PC-3 (cell line): ENCODE measurements around the gene PANK1. TPM values are rescaled to one million over a fixed set of nuclear protein-coding genes. Genes with fewer than 3 reads are reported as not detected.
A peak's percentile ranks its signal among the peaks of the same experiment; 100 is the strongest.

ENCODE experiments used
- ATAC-seq: fragments of 200-7000 bp; cut with Tn5 transposase; 2 replicates; pipeline ENCODE4 v1.9.1; 2020; ENCODE audit warnings: mild to moderate bottlenecking, moderate library complexity
- BruUV-seq: library from RNA; stranded (reverse); fragments of 400-500 nt; replicated peaks from 2 replicates; lab custom pipeline; 2021; lab: Mats Ljungman, UMichigan
- CTCF ChIA-PET: fragments of 300-600 bp; sonication (Branson Sonifier 250); formaldehyde crosslinking; loops from one replicate; lab custom pipeline; 2022; ENCODE audit warnings: antibody characterized with exemption; lab: Charles Lee
- POLR2A ChIA-PET: fragments of 300-600 bp; sonication (Branson Sonifier 250); formaldehyde crosslinking; loops from one replicate; lab custom pipeline; 2022; ENCODE audit warnings: antibody characterized with exemption; ENCODE audit not compliant: unreplicated experiment; lab: Charles Lee
- DNase-seq: peaks from one replicate; pipeline ENCODE4 v3.0.0-alpha.2; 2015
- H2AFZ ChIP-seq: fragments of 300-600 bp; sonication (generic); 2 replicates; pipeline ENCODE4 v1.6.0; 2016; ENCODE audit warnings: antibody characterized with exemption, low read length
- H3F3A ChIP-seq: fragments of 300-600 bp; sonication (generic); one replicate; pipeline ENCODE4 v1.6.0; 2017; ENCODE audit warnings: antibody characterized with exemption, low read length, control low read depth, mild to moderate bottlenecking; ENCODE audit not compliant: unreplicated experiment
- H3K27ac ChIP-seq: fragments of 300-600 bp; sonication (generic); 2 replicates; pipeline ENCODE4 v1.5.1; 2016; ENCODE audit warnings: mild to moderate bottlenecking, low read length
- H3K27me3 ChIP-seq: fragments of 300-600 bp; sonication (generic); 2 replicates; pipeline ENCODE4 v1.6.1; 2016; ENCODE audit warnings: low read length, mixed read lengths
- H3K36me3 ChIP-seq: fragments of 300-600 bp; sonication (generic); 2 replicates; pipeline ENCODE4 v1.6.1; 2016; ENCODE audit warnings: low read depth, mixed run types, low read length, mixed read lengths
- H3K4me1 ChIP-seq: fragments of 300-600 bp; sonication (generic); 2 replicates; pipeline ENCODE4 v1.5.1; 2016; ENCODE audit warnings: low read length; ENCODE audit not compliant: insufficient read depth
- H3K4me2 ChIP-seq: fragments of 300-600 bp; sonication (generic); 2 replicates; pipeline ENCODE4 v1.6.0; 2016; ENCODE audit warnings: low read length
- H3K4me3 ChIP-seq: fragments of 300-600 bp; sonication (generic); 2 replicates; pipeline ENCODE4 v1.5.1; 2016; ENCODE audit warnings: mild to moderate bottlenecking, low read length, mixed read lengths
- H3K79me2 ChIP-seq: fragments of 300-600 bp; sonication (generic); 2 replicates; pipeline ENCODE4 v1.6.1; 2017; ENCODE audit warnings: low read length, mixed read lengths
- H3K9ac ChIP-seq: fragments of 300-600 bp; sonication (generic); 2 replicates; pipeline ENCODE4 v1.6.0; 2016; ENCODE audit warnings: mild to moderate bottlenecking, low read length
- H3K9me2 ChIP-seq: fragments of 300-600 bp; sonication (generic); replicated peaks from 2 replicates; pipeline ENCODE4 v1.6.1; 2016; ENCODE audit warnings: mixed run types, low read length, mixed read lengths
- H3K9me3 ChIP-seq: fragments of 300-600 bp; sonication (generic); 2 replicates; pipeline ENCODE4 v1.6.1; 2016; ENCODE audit warnings: low read length, mixed read lengths
- H4K20me1 ChIP-seq: fragments of 300-600 bp; sonication (generic); 2 replicates; pipeline ENCODE4 v1.6.1; 2016; ENCODE audit warnings: low read length, mixed read lengths
- EZH2 ChIP-seq: fragments of 300-600 bp; sonication (generic); IDR thresholded peaks from one replicate; pipeline ENCODE4 v1.6.1; 2017; ENCODE audit warnings: antibody characterized with exemption, mild to moderate bottlenecking, low read length; ENCODE audit not compliant: unreplicated experiment
- EZH2phosphoT487 ChIP-seq: fragments of 300-600 bp; sonication (generic); IDR thresholded peaks from 2 replicates; pipeline ENCODE4 v1.6.1; 2018; ENCODE audit warnings: mild to moderate bottlenecking, antibody characterized with exemption, low read length, borderline replicate concordance
- intact Hi-C: fragments of 100-400 bp; cut with micrococcal nuclease; formaldehyde crosslinking; loops from 2 replicates; pipeline ENCODE4 v1.9.0; 2023
- total RNA-seq: library from RNA; depleted of rRNA; stranded (reverse); fragments of >200 nt; gene quantifications from 2 replicates; pipeline ENCODE4 v1.2.3, GENCODE V29; 2014
- TF ChIP-seq, protein P1 (sequence below): fragments of 300-600 bp; sonication (generic); conservative IDR thresholded peaks from 2 replicates; pipeline ENCODE4 v1.5.1; 2017; ENCODE audit warnings: antibody characterized with exemption, low read depth, mild to moderate bottlenecking, low read length

PANK1 gene
- total RNA-seq, 1 experiment from 2014 or later: 3.9 TPM

DNA sequence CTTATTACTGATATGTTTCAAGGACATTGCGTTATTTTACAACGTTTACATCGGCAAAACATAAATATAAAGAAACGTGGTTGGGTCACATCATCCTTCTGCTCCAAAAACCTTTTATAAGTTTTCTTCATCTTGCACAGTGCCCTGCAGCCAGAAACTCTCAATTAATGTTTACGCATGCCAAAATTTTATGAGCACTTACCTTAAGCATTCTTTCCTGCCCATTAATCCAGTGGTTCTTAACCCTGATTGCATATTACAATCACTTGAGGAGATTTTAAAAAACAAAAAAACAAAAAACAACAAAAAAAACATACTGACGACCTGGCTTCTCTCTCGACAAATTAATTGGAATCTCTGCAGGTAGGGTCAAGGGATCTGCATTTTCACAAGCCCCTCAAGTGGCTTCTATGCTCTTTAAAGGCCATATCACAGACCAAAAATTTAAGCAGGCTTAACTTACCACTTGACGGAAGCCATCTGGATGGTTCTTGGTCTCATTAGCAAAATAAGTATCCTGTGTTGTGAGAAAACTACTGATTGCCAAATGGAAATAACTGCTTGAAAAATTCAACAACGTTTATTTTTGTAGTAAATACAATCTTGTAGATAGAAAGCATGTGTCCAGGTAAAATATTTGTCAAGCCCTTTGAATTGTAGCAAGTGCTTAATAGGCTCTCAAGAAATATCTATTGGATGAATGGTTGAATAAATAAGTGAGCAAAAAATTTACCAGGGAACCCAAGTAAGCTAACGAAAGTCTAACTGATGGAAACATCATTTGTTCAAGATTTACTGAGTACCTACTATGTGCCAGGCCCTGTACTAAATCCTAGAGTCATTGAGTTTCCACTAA lies 78.7 kb downstream of the PANK1 start:
- ATAC-seq (peak; percentile 40), DNase-seq (no peak)
- Histone ChIP-seq H3K27me3 (no peaks in the 10 kb centered on the region), H3K9me2 (no peaks in the 10 kb centered on the region), H3K4me2 (no peak overlapping the region), H3K4me3 (no peak overlapping the region), H3K36me3 (no peaks in the 10 kb centered on the region), H3K9ac (no peak overlapping the region), H4K20me1 (no peaks in the 10 kb centered on the region), H3K9me3 (no peaks in the 10 kb centered on the region), H2AFZ (no peak overlapping the region), H3K4me1 (no peaks in the 10 kb centered on the region), H3K27ac (no peak overlapping the region), H3K79me2 (no peaks in the 10 kb centered on the region), H3F3A (no peaks in the 10 kb centered on the region)
- CTCF ChIA-PET: no interaction called here
- POLR2A ChIA-PET: no interaction called here
- TF ChIP-seq EZH2phosphoT487 (no peak), EZH2 (no peak)
- TF ChIP-seq, protein P1, sequence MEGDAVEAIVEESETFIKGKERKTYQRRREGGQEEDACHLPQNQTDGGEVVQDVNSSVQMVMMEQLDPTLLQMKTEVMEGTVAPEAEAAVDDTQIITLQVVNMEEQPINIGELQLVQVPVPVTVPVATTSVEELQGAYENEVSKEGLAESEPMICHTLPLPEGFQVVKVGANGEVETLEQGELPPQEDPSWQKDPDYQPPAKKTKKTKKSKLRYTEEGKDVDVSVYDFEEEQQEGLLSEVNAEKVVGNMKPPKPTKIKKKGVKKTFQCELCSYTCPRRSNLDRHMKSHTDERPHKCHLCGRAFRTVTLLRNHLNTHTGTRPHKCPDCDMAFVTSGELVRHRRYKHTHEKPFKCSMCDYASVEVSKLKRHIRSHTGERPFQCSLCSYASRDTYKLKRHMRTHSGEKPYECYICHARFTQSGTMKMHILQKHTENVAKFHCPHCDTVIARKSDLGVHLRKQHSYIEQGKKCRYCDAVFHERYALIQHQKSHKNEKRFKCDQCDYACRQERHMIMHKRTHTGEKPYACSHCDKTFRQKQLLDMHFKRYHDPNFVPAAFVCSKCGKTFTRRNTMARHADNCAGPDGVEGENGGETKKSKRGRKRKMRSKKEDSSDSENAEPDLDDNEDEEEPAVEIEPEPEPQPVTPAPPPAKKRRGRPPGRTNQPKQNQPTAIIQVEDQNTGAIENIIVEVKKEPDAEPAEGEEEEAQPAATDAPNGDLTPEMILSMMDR: no peak
- intact Hi-C loops: loop anchor here (10.0 kb wide), 1 partner anchor 312 kb away; the partner anchor contains the start of gene LIPA
- no TSS peak for BruUV-seq

DNA sequence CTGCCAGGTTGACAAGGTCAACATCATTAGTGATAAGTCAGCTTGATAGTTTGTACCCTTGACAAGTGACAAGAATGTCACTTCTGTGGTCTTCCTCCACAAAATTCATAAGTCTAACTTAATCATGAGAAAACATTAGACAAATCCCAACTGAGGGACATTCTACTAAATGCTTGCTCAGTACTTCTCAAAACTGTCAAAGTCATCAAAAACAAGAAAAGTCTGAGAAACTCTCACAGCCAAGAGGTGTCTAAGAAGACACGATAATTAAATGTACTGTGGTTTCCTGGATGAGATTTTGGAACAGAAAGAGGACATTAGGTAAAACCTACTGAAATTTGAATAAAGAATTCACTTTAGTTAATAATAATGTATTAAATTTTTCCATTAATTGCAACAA lies 79.9 kb downstream of the PANK1 start:
- no peak overlapping the region for H3K9ac ChIP-seq
- H2AFZ ChIP-seq: no peak overlapping the region
- CTCF ChIA-PET: no interaction called here
- no peaks in the 10 kb centered on the region for H3K79me2 ChIP-seq
- no peak overlapping the region for H3K4me2 ChIP-seq
- no peak overlapping the region for H3K27ac ChIP-seq
- DNase-seq: no peak
- ATAC-seq: no peak
- TF ChIP-seq EZH2phosphoT487 (no peak), EZH2 (no peak)
- TF ChIP-seq, protein P1: no peak
- intact Hi-C loops: loop anchor here (10.0 kb wide), 1 partner anchor 310 kb away; the partner anchor contains the start of gene LIPA
- H4K20me1 ChIP-seq: no peaks in the 10 kb centered on the region
- H3K36me3 ChIP-seq: no peaks in the 10 kb centered on the region
- no peaks in the 10 kb centered on the region for H3K9me3 ChIP-seq
- no peaks in the 10 kb centered on the region for H3K27me3 ChIP-seq
- no peaks in the 10 kb centered on the region for H3K4me1 ChIP-seq
- POLR2A ChIA-PET: no interaction called here
- no TSS peak for BruUV-seq
- H3K9me2 ChIP-seq: no peaks in the 10 kb centered on the region
- no peak overlapping the region for H3K4me3 ChIP-seq
- no peaks in the 10 kb centered on the region for H3F3A ChIP-seq
